ENCODE data around the gene ZYX. TPM values are rescaled to one million over a fixed set of nuclear protein-coding genes. Genes with fewer than 3 reads are reported as not detected.

The ZYX gene
- total RNA-seq, 1 experiment from 2014 or later: 132 TPM

GRCh38 chr7:143392875-143393266 is 11.7 kb downstream of the ZYX start:
- intact Hi-C loops (cut with micrococcal nuclease; ENCODE audit: unreplicated experiment): no loop called here
- DNase-seq (ENCODE audit: low spot score): no peak

GRCh38 chr7:143393267-143394041 is 12.3 kb downstream of the ZYX start:
- Histone ChIP-seq H3K36me3 (ENCODE audit: insufficient read depth, low read length, poor library complexity, severe bottlenecking) (peaks cover 20% of the 10 kb centered on the region), H3K4me1 (ENCODE audit: insufficient read depth, low read length, poor library complexity, severe bottlenecking) (no peaks in the 10 kb centered on the region), H3K4me3 (ENCODE audit: low read depth, low read length, poor library complexity, severe bottlenecking) (no peak overlapping the region), H3K27ac (ENCODE audit: low read depth, low read length, poor library complexity, severe bottlenecking) (no peak overlapping the region), H3K27me3 (replicated peaks; ENCODE audit: insufficient read depth, low read depth, low read length, poor library complexity) (no peaks in the 10 kb centered on the region), H3K9me3 (ENCODE audit: low read depth, low read length, poor library complexity, severe bottlenecking) (no peaks in the 10 kb centered on the region)
- POLR2A ChIA-PET (ENCODE audit: low non-redundant PET): no interaction called here
- CTCF ChIA-PET: no interaction called here
- no peak for TF ChIP-seq EZH2 (IDR thresholded peaks at IDR 0.05; ENCODE audit: borderline replicate concordance, low read depth, low read length, poor library complexity, severe bottlenecking)
- no peak for TF ChIP-seq CTCF (conservative IDR thresholded peaks at IDR 0.05; ENCODE audit: low read depth, low read length)
- intact Hi-C loops (cut with micrococcal nuclease; ENCODE audit: unreplicated experiment): no loop called here
- BruUV-seq (replicated peaks): no TSS peak
- no peak for DNase-seq (ENCODE audit: low spot score)

More at GRCh38 chr7:143392875-143393266, 11.7 kb downstream of the ZYX start:
- POLR2A ChIA-PET (ENCODE audit: low non-redundant PET): interaction anchor here (0.7 kb wide), 1 partner anchor 8 kb away, joined by 11 read pairs; no protein-coding TSS in a partner anchor
- Histone ChIP-seq H3K4me3 (ENCODE audit: low read depth, low read length, poor library complexity, severe bottlenecking) (no peak overlapping the region), H3K27ac (ENCODE audit: low read depth, low read length, poor library complexity, severe bottlenecking) (no peak overlapping the region), H3K36me3 (ENCODE audit: insufficient read depth, low read length, poor library complexity, severe bottlenecking) (peaks cover 24% of the 10 kb centered on the region), H3K9me3 (ENCODE audit: low read depth, low read length, poor library complexity, severe bottlenecking) (no peaks in the 10 kb centered on the region), H3K4me1 (ENCODE audit: insufficient read depth, low read length, poor library complexity, severe bottlenecking) (no peaks in the 10 kb centered on the region), H3K27me3 (replicated peaks; ENCODE audit: insufficient read depth, low read depth, low read length, poor library complexity) (no peaks in the 10 kb centered on the region)
- CTCF ChIA-PET: interaction anchor here (0.6 kb wide), 1 partner anchor 1680 kb away, joined by 8 read pairs; no protein-coding TSS in a partner anchor
- TF ChIP-seq EZH2 (IDR thresholded peaks at IDR 0.05; ENCODE audit: borderline replicate concordance, low read depth, low read length, poor library complexity, severe bottlenecking): no peak
- TF ChIP-seq CTCF (conservative IDR thresholded peaks at IDR 0.05; ENCODE audit: low read depth, low read length): no peak
- BruUV-seq (replicated peaks): no TSS peak

GRCh38 chr7:143394068-143394467 is 12.9 kb downstream of the ZYX start:
- TF ChIP-seq EZH2 (IDR thresholded peaks at IDR 0.05; ENCODE audit: borderline replicate concordance, low read depth, low read length, poor library complexity, severe bottlenecking) (no peak), CTCF (conservative IDR thresholded peaks at IDR 0.05; ENCODE audit: low read depth, low read length) (no peak)
- POLR2A ChIA-PET (ENCODE audit: low non-redundant PET): no interaction called here

More at GRCh38 chr7:143394068-143394467, 12.9 kb downstream of the ZYX start:
- Histone ChIP-seq H3K4me3 (ENCODE audit: low read depth, low read length, poor library complexity, severe bottlenecking) (no peak overlapping the region), H3K4me1 (ENCODE audit: insufficient read depth, low read length, poor library complexity, severe bottlenecking) (no peaks in the 10 kb centered on the region), H3K9me3 (ENCODE audit: low read depth, low read length, poor library complexity, severe bottlenecking) (no peaks in the 10 kb centered on the region), H3K27me3 (replicated peaks; ENCODE audit: insufficient read depth, low read depth, low read length, poor library complexity) (no peaks in the 10 kb centered on the region), H3K27ac (ENCODE audit: low read depth, low read length, poor library complexity, severe bottlenecking) (no peak overlapping the region), H3K36me3 (ENCODE audit: insufficient read depth, low read length, poor library complexity, severe bottlenecking) (peaks cover 14% of the 10 kb centered on the region)
- no peak for DNase-seq (ENCODE audit: low spot score)
- no TSS peak for BruUV-seq (replicated peaks)
- intact Hi-C loops (cut with micrococcal nuclease; ENCODE audit: unreplicated experiment): no loop called here
- CTCF ChIA-PET: no interaction called here

Measured in A673 (cell line).